Frontal cortex (tissue), 4 donors: Measurements from ENCODE around the gene DPF3. TPM values are rescaled to one million over a fixed set of nuclear protein-coding genes. Genes with fewer than 3 reads are reported as not detected.

ENCODE experiments used
- DNase-seq, 2 donors: peaks; one replicate each; pipeline ENCODE4 v3.0.0; 2012; ENCODE audit warnings: low spot score in 2 of 2
- FAIRE-seq: peaks from 2 replicates; lab custom pipeline; 2012; peaks lifted over from hg19 to GRCh38; lab: Jason Lieb, UNC
- total RNA-seq: library from RNA; depleted of rRNA; stranded (reverse); fragments of >200 nt; gene quantifications from one replicate; pipeline ENCODE4 v1.2.3, GENCODE V29; 2014
- donor health status: control.
- donor health status: control.
- donor health status: control.

Gene DPF3
- 5.7 TPM for total RNA-seq

DNA sequence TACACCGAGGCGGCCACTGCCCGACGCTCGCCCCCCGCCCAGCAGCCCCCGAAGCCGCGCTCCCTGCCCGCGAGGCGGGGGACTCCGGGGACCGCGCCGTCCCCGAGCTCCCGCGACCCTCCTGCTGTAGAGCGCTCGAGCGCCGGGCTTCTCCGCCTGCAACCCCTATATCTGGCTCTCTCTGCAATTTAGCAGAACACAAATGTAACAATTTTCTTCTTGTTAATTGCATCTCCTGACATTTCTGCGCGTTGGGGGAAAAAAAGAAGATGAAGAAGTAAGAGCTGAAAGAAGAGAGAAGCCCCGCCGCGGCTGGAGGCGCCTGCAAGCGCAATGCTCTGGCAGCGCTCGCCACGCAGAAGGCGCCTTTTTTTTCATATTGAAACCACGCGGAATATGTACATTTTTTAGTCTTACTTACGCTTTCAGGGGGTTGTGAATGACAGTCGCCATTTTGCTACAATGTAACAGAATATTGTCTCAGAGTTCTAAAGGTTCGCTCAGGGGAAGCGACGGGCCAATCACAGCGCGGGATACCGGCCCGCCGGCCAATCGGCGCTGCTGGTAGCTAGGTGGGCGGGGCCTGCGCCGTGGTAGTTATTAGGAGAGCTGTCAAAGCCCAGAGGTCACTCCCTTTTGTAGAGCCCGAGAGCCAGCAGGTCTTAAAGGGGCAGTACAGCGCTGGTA, at the start of gene DPF3:
DPF3 (minus strand) TSS at position 466 of the 687 bp plus-strand sequence; CDS start at position 453, 13 bp downstream.
- DNase-seq (peak; percentile 94 to 95), FAIRE-seq (peak; percentile 81)

DNA sequence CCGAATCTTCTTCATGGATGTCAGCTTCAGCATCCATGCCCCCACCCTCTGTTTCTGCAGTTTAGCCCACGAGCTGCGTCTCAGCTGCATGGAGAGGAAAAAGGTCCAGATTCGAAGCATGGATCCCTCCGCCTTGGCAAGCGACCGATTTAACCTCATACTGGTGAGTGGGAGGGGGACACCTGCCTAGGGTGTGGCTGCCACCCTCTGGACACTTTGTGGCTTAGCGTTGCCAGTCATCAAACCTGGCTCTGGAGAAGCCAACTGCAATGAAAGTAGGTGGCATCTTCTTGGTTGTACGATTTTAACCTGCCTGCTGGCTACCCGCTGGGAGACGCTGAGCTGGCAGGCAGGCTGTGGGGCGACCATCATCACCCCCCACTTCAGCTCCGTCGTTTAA, 49.0 kb upstream of the DPF3 start:
- FAIRE-seq = no peak
- DNase-seq = no peak

DNA sequence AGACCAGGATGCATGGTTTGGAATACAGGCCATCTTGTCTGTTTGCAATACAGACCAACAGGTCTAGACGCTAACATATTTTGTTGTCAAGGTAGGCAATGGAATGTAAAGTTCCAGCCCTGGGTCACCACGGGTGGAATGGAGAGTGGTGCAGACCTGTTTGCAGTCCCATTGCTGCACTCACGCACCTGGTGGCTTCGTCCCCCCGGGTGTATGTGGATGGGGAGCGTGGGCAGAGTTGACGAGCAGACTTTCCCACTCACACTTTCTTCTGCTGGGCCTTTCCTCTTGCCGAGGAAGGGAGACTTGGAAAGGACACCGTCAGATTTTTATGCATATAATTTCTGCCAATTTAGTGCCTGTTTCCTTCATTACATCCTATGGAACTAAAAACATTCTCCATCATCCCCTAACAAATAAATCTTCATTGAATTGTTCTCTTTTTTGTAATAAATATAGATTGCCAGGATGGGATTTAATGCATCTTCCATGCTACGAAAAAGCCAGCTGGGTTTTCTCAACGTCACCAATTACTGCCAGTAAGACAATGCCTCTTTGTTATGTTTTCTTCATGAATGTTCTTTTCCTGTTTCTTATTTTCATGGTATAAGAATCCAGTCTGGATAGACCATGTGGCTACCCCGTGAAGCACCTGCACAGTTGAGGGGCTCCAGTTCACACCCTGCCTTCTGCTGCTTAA, 47.5 kb upstream of the DPF3 start:
- DNase-seq (no peak), FAIRE-seq (no peak)

DNA sequence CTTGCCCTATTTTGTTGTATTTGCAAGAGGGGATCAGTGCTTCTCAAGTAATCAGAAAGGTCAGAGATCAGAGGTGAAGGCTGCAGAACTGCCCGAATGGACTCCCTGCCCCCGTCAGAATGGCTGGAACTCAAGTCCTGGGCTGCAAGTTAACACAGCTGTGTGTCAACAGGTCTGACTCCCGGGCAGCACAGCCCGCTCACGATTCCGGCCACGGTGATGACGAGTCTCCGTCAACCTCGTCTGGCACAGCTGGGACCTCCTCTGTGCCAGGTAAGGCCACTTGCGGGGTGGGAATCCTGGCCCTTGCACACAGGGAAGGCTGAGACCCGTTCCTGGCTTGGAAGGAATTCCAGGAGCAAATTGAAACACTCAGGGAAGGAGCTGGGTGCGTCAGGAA, 45.7 kb upstream of the DPF3 start:
- DNase-seq (no peak), FAIRE-seq (no peak)

DNA sequence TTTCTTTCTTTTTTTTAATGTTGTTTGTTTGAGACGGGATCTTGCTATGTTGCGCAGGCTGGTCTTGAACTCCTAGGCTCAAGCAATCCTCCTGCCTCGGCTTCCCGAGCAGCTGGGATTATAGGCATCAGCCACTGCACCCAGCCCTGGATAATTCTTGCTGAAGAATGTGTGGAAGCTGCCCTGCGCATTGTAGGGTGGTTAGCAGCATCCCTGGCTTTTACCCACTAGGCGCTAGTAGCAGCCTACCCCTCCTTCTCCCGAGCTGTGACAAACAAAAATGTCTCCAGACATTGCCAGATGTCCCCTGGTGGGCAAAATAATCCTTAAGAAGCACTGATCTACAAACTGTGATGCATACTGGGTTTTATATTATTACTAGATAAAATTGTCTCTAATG, 39.0 kb upstream of the DPF3 start:
- no peak for DNase-seq

DNA sequence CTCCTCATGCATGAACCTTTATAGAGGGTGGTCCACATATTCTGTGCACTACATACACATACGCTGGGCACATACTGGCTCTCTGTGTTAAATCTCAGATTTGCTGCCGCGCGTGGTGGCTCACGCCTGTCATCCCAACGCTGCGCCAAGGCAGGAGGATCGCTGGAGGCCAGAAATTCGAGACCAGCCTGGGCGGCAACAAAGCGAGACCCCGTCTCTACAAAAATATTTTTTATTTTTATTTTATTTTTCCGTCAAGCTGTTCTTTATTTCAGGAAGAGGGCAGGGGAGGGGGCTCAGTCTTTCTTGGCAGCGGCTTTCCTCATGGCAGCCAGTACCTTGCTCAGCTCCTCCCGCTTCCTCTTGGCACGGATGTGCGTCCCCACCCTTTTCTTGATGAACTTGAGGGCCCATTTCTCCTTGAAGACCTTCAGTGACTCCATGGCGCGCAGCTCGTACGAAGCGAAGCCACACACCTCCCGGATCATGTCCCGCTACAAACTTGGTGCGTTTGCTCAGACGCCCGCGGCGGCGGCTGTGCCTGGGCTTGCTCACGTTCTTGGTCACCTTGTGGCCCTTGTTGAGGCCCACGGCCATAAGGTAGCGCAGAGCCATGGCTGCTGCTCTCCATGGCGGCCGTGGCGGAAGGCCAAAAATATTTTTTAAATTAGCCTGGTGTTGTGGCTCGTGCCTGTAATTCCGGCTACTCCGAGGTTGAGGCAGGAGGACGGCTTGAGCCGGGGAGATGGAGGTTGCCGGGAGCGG, 35.6 kb upstream of the DPF3 start:
- FAIRE-seq (no peak), DNase-seq (no peak)

More for the DNA sequence above, 39.0 kb upstream of the DPF3 start:
- no peak for FAIRE-seq

DNA sequence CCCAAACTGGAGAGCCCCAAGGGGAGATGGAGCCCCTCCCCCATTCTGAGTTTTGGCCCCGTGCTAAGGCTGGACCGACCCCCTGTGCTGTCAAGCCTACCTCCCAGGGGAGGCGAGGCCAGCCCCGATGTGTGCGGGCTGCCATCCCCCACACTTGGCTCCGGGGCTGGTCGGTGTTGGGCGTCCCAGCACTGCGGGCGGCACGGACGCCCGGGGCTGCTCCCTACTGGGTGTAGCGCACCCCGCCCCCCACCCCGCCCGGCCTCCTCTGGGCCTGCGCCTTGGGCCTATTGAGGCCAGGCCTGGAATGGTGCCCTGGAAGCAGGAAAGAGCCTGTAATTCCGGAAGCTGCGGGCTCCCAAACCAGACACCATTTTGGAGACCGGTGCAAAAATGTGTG, 35.0 kb upstream of the DPF3 start:
- no peak for FAIRE-seq
- no peak for DNase-seq

DNA sequence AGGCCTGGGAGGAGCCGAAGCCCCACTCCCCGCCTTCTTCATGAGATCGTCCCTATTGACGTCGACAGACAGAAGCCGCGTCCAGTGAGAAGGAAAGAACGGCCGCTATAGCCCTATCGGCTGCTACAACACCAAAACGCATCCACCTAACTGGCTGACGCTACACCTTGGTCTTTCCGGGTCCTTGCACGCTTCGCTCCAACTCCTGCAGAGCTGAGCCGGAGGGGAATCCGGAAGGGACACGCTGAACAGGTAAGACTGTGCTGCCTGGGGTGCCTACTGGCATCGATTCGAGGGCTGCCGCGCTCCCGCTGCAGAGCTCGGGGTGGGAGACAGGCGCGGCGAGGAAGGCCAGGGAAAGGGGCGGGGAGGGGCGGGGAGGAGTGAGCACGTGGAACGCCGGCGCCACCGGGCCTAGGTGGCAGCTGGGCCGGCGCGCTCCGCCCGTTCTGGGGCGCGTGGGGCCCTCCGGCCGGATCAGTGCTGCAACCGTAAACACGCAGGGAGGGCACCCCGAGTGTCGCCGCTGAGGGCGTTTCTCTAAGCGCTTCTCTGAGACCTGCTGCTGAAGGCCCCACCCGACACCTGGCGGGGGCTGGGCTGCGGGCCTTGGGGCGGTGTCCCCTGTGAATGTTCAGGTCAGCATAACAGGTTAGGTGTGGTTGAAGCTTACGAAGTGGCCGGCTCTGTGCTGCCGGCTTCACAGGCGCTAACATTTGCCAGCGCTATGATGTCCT, 32.6 kb upstream of the DPF3 start, which contains the start of gene DCAF4:
DCAF4 (plus strand) TSS at position 173 of the 737 bp plus-strand sequence. CDS start 11,515 bp downstream, outside the sequence.
- peak; percentile 97 to 99 for DNase-seq

DNA sequence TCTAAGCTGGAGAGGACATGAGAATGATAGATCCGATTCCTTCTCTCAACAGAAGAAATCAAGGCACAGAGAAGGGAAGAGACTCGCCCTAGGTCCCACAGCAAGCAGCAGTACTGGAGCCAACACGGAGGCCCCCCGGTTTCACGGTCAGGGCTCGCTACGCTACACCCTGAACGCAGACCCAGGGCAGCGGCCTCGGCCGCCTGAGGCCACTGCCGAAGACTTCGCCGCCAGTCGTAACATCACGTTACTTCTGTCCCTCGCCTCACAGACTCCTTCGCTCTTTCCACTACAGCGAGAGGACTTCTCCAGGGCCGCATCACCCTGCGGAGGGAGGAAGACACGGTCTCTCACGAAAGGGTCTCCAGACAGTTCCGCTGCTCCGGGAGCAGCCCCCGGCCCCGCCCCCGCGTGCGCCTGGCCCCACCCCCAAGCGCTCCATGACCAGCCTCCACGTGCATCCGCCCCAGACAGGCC, 32.0 kb upstream of the DPF3 start:
- FAIRE-seq = no peak
- no peak for DNase-seq

More for the DNA sequence above, 32.6 kb upstream of the DPF3 start, which contains the start of gene DCAF4:
- no peak for FAIRE-seq

DNA sequence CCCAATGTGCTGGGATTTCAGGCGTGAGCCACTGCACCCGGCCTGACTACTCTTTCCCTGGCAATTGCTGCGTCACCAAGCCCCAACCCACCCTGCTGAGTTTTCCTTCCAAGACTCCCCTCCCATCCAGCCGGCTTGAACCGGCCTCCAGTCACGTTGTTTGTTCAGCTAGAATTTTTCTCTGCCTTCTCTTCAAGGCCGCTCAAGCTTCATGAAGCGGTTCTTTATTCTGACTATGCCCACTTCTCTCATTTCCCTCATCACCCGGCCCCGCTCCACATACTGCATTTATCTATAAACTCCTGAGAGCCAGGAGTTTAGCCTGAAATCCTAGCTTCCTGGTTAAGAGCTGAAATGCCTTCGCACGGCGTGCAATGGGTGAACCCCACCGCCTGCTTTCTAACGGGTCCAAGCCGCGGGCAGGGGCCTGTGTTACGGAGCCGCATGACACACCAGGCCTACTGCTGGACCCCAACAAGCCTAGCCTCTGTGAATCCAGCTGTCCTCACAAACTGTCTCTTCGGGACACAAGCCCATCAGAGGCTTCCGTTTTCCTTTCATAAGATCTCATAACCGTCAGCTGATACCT, 31.4 kb upstream of the DPF3 start:
- DNase-seq (no peak), FAIRE-seq (no peak)

DNA sequence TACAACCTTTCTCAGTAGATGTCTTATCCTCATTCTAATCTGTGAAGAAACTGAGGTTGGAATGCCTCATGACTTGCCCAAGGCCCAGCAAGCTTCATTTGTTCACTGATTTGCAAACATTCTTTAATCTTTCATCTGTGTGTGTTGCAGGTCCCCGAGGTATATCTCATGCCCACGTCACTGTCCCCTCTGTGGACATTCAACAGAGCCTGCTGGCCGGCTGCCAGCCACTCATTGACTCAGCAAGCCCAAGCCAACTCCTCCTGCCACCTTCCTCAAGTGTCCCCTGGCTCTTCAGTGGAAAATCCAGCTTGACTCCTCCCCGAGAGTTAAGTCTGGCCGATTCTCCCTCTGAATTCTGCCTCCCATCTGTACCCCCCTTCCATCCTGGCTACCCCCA, 30.4 kb upstream of the DPF3 start:
- DNase-seq = no peak
- no peak for FAIRE-seq

DNA sequence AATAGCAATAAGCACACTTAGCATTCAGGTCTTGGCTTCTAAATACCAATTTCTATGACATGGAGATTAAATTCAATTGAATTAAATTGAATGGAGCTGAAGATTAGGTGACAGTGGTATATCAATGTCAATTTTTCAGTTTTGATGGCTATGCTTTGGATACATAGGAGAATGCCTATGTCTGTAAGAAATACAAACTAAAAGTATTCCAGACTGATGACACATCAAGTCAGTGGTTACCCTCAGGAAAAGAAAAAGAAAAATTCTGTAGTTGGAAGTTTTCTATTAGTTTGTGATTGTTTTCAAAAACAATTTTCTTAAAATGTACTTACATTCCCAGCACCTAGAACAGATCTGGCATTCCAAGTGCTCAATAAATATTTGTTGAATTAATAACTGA, 27.5 kb upstream of the DPF3 start:
- no peak for DNase-seq
- no peak for FAIRE-seq

DNA sequence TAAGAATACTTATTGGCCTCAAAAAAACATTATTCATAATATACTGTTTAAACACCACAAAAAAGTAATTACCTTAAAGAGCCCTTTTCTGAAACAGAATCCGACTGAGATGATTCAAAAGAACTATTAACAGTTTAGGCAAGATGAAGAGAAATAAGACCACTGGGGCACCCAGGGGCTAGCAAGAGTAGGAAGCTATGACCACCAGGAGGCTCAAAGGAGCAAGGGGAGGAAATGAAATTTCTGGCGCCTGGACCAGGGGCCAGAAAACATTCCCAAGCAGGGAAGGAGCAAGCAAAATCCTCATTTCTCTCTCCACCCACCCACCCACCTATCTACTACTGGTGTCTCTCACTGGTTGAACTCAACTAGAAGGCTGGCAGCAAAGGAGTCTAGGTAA, 26.1 kb upstream of the DPF3 start:
- no peak for FAIRE-seq
- no peak for DNase-seq

DNA sequence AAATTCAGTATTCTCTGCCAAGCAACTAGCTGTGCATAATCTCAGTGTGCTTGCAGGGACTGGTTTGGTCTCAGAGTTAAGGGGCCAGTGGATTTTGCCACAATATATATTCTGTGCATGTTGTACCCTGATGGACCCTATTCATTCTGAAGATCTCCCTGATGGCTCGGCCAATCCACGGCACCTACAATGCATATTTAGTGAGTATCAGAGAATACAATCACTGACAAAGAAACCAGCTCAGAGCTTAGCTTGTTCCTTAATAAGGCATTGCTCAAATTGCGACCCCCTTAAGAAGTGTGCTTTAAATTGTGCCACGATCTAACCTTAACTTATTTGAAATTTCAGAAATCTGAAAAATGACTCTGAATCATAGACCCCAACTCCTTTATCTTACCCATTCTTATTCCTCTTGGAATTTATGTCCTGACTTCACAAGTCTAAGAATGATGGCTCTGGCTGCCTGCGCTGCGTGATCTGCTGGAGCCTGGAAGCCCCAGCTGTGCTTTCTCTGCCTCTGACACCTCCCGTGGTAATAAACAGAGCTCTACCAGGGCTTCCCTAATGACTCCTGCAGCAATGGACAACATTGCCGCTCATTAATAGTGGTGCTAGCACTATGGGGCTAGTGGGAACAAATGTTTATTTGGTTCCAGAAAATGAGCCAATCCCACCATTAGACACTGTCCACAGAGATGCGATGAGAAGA, 23.3 kb upstream of the DPF3 start:
- no peak for DNase-seq
- no peak for FAIRE-seq

DNA sequence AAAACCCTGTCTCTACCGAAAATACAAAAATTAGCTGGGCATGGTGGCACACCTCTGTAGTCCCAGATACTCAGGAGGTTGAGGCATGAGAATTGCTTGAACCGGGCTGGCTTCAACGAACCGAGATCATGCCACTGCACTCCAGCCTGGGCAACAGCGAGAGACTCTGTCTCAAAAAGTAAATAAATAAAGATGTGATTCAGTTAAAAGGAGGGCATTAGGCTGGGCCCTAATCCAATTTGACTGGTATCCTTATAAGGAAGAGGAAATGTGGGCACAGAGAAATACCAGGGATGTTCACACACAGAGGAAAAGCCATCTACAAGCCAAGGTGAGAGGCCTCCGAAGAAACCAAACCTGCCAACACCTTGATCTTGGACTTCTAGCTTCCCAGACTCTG, 22.3 kb upstream of the DPF3 start:
- FAIRE-seq (no peak), DNase-seq (no peak)

DNA sequence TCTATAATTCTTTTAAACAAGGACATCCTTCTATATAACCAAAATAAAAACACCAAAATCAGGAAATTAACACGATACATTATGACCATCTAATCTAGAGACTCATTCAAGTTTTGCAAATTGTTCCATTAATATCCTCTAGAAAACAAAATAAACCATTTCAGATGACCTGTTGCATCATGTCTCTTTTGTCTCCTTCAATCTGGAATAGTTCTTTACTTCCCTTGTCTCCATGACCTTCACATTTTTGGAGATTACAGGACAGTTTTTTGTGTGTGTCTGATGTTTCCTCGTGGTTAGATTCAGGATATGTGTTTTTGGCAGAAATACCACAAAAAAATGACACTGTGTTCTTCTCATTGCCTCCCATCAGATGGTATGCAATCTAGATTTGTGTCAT, 19.9 kb upstream of the DPF3 start:
- no peak for FAIRE-seq

DNA sequence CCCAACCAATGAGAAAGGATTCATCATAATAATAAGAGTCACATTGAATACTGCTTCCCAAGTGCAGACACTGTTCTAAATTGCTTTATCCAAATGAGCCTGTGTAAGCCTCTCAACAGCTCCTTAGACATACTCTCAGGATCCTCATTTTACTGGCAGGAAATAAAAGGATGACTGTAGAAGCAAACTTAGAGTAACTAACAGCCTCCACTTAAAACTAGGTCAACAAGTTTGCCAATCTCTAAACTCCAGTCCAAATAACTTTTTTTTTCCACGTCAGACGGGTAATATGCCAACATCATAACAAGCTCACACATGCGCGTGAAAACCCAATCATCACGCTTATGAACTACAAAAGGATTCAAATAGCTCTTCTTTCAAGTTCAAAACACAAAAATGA, 15.3 kb upstream of the DPF3 start:
- no peak for DNase-seq
- no peak for FAIRE-seq

More for the DNA sequence above, 19.9 kb upstream of the DPF3 start:
- no peak for DNase-seq

DNA sequence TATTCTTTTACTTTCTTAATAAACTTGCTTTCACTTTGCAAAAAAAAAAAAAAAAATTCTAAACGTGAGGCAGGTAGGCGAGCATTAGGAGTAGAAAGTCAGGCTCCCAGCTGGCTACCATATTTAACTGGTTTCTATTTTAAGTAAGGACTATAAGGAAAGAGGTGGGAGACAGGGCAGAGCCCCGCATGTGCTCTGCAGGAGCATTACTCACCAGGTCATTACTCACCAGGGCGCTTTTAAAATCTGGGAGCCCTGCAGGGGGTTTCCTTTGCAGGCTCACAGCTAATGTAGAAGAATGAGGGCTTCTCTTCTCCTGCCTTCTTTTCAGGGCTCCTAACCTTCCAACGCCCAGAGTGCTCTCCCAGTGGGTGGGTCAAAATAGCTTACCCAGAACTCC, 14.0 kb upstream of the DPF3 start:
- FAIRE-seq = no peak

DNA sequence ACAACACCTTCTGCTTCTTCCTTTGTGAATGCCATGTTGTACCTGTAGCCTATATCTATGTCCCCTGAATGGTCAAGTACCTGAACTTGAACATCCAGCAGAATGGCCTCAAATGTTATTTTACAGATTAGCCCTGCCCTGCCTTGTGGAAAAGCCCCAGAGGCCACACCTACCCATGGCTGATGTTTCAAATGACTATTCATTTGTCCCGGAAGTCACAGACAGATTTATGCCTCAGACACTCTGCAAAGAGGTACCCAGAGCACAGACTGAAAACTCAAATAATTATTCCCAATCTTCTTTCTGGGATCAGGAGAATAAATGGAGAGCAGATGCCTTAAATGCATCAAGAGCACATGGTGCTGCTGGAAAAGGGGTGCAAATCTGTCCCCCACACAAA, 13.0 kb upstream of the DPF3 start:
- no peak for DNase-seq
- no peak for FAIRE-seq

More for the DNA sequence above, 14.0 kb upstream of the DPF3 start:
- DNase-seq = no peak
